H1 (cell line): Measurements from ENCODE around the gene TXLNB. TPM values are rescaled to one million over a fixed set of nuclear protein-coding genes. Genes with fewer than 3 reads are reported as not detected.

ENCODE experiments used
- CTCF ChIA-PET: fragments of 300-600 bp; sonication (Branson Sonifier 250); formaldehyde crosslinking; loops from one replicate; lab custom pipeline; 2021; ENCODE audit not compliant: partially characterized antibody; lab: Charles Lee
- POLR2A ChIA-PET: fragments of 300-600 bp; sonication (Branson Sonifier 250); formaldehyde crosslinking; loops from one replicate; lab custom pipeline; 2021; ENCODE audit warnings: inconsistent platforms; ENCODE audit not compliant: partially characterized antibody; lab: Charles Lee
- DNase-seq, 2 experiments: peaks; one replicate each; pipeline versions ENCODE4 v3.0.0 to v3.0.0-alpha.2; 2010 to 2022; ENCODE audit warnings: low spot score in 2 of 2, low read depth in 1 of 2, mixed read lengths in 1 of 2
- FAIRE-seq: peaks from 2 replicates; lab custom pipeline; 2011; peaks lifted over from hg19 to GRCh38; lab: Jason Lieb, UNC
- H2AFZ ChIP-seq: 2 replicates; pipeline ENCODE4 v1.8.1; 2012; ENCODE audit warnings: low read length, inconsistent platforms
- H2AK5ac ChIP-seq: 2 replicates; pipeline ENCODE4 v1.6.1; 2013; ENCODE audit warnings: low read depth, low read length
- H2BK120ac ChIP-seq: replicated peaks from 2 replicates; pipeline ENCODE3; 2013; ENCODE audit warnings: low read depth, low read length, inconsistent platforms
- H2BK12ac ChIP-seq: 2 replicates; pipeline ENCODE4 v1.6.1; 2013; ENCODE audit warnings: low read depth, low read length
- H2BK15ac ChIP-seq: 2 replicates; pipeline ENCODE4 v1.6.1; 2013; ENCODE audit warnings: low read length
- H2BK20ac ChIP-seq: 2 replicates; pipeline ENCODE4 v1.6.1; 2013; ENCODE audit warnings: low read length
- H2BK5ac ChIP-seq: 2 replicates; pipeline ENCODE4 v1.6.1; 2013; ENCODE audit warnings: low read depth, low read length
- H3K14ac ChIP-seq: 2 replicates; pipeline ENCODE4 v1.6.1; 2013; ENCODE audit warnings: inconsistent platforms; ENCODE audit not compliant: insufficient read length
- H3K18ac ChIP-seq: 2 replicates; pipeline ENCODE4 v1.6.1; 2013; ENCODE audit warnings: low read length; ENCODE audit errors: extremely low read depth
- H3K23ac ChIP-seq: 2 replicates; pipeline ENCODE4 v1.6.1; 2013; ENCODE audit warnings: inconsistent platforms; ENCODE audit not compliant: insufficient read length
- H3K23me2 ChIP-seq: 2 replicates; pipeline ENCODE4 v1.6.1; 2013; ENCODE audit warnings: low read depth, low read length
- H3K27ac ChIP-seq: 2 replicates; pipeline ENCODE4 v1.6.1; 2011; ENCODE audit warnings: low read depth, low read length, inconsistent platforms
- H3K27me3 ChIP-seq, 4 experiments: replicated peaks in 1 of 4; 1 replicate in 1 of 4; 2 replicates in 3 of 4; pipeline versions ENCODE4 v1.6.1 to v1.8.1; 2011 to 2013; ENCODE audit warnings: low read length in 3 of 4, mild to moderate bottlenecking in 3 of 4, inconsistent platforms in 2 of 4, mixed read lengths in 2 of 4, moderate library complexity in 1 of 4; ENCODE audit not compliant: control insufficient read depth in 3 of 4, insufficient read depth in 3 of 4; ENCODE audit errors: extremely low read depth in 1 of 4
- H3K36me3 ChIP-seq, 4 experiments: 2 replicates each; pipeline versions ENCODE4 v1.6.1 to v1.8.1; 2011 to 2013; ENCODE audit warnings: mild to moderate bottlenecking in 4 of 4, low read length in 3 of 4, moderate library complexity in 2 of 4, control low read depth in 1 of 4, inconsistent platforms in 1 of 4; ENCODE audit not compliant: insufficient read depth in 4 of 4, control insufficient read depth in 2 of 4
- H3K4ac ChIP-seq: replicated peaks from 2 replicates; pipeline ENCODE3; 2013; ENCODE audit warnings: low read length, low read depth, mixed read lengths, inconsistent platforms; ENCODE audit not compliant: insufficient read length
- H3K4me1 ChIP-seq, 4 experiments: replicated peaks in 1 of 4; 1 replicate in 1 of 4; 2 replicates in 3 of 4; pipeline versions ENCODE4 v1.6.1 to v1.8.1; 2011 to 2013; ENCODE audit warnings: low read length in 3 of 4, inconsistent platforms in 2 of 4, mixed read lengths in 1 of 4; ENCODE audit not compliant: insufficient read depth in 4 of 4, control insufficient read depth in 3 of 4
- H3K4me2 ChIP-seq, 2 experiments: 2 replicates each; pipeline versions ENCODE4 v1.6.1 to v1.8.1; 2011 to 2013; ENCODE audit warnings: low read depth in 2 of 2, low read length in 2 of 2, control low read depth in 1 of 2, inconsistent platforms in 1 of 2, mild to moderate bottlenecking in 1 of 2; ENCODE audit not compliant: insufficient read depth in 1 of 2
- H3K4me3 ChIP-seq, 4 experiments: fragments of 200-600, 300-600 bp in 1 of 4; sonication (generic), shearing (Covaris generic), sonication (Bioruptor Twin) in 1 of 4; 2 replicates each; pipeline versions ENCODE4 v1.5.1 to v1.8.1; 2011 to 2016; ENCODE audit warnings: low read length in 4 of 4, low read depth in 3 of 4, control low read depth in 2 of 4, inconsistent platforms in 2 of 4, mild to moderate bottlenecking in 2 of 4, mixed read lengths in 1 of 4, moderate library complexity in 1 of 4; ENCODE audit not compliant: insufficient read depth in 2 of 4; ENCODE audit errors: extremely low read depth in 1 of 4
- H3K56ac ChIP-seq: replicated peaks from 2 replicates; pipeline ENCODE3; 2013; ENCODE audit warnings: low read depth, mild to moderate bottlenecking, mixed read lengths, low read length, inconsistent platforms; ENCODE audit not compliant: insufficient read length
- H3K79me1 ChIP-seq: 2 replicates; pipeline ENCODE4 v1.6.1; 2013; ENCODE audit warnings: low read depth, low read length, control low read depth
- H3K79me2 ChIP-seq, 2 experiments: 2 replicates each; pipeline versions ENCODE4 v1.6.1 to v1.8.1; 2012 to 2013; ENCODE audit warnings: low read length in 2 of 2, mild to moderate bottlenecking in 2 of 2, inconsistent platforms in 1 of 2; ENCODE audit not compliant: insufficient read depth in 2 of 2, control insufficient read depth in 1 of 2
- H3K9ac ChIP-seq, 4 experiments: replicated peaks in 1 of 4; 1 replicate in 1 of 4; 2 replicates in 3 of 4; pipeline versions ENCODE4 v1.6.1 to v1.8.1; 2011 to 2013; ENCODE audit warnings: low read depth in 3 of 4, low read length in 3 of 4, control low read depth in 2 of 4, mild to moderate bottlenecking in 2 of 4, moderate library complexity in 2 of 4, inconsistent platforms in 1 of 4; ENCODE audit errors: extremely low read depth in 1 of 4
- H3K9me3 ChIP-seq, 2 experiments: 2 replicates each; pipeline versions ENCODE4 v1.6.1 to v1.8.1; 2012 to 2013; ENCODE audit warnings: mild to moderate bottlenecking in 2 of 2, moderate library complexity in 2 of 2, control low read depth in 1 of 2, inconsistent platforms in 1 of 2, low read depth in 1 of 2, low read length in 1 of 2, mixed read lengths in 1 of 2; ENCODE audit not compliant: insufficient read depth in 2 of 2
- H4K20me1 ChIP-seq, 2 experiments: replicated peaks in 1 of 2; 2 replicates each; pipeline versions ENCODE3 to v1.8.1; 2011 to 2013; ENCODE audit warnings: inconsistent platforms in 2 of 2, low read length in 2 of 2, mild to moderate bottlenecking in 1 of 2; ENCODE audit not compliant: insufficient read depth in 2 of 2, control insufficient read depth in 1 of 2
- H4K5ac ChIP-seq: 2 replicates; pipeline ENCODE4 v1.6.1; 2013; ENCODE audit warnings: low read length, low read depth, mixed read lengths, inconsistent platforms; ENCODE audit not compliant: insufficient read length
- H4K8ac ChIP-seq: 2 replicates; pipeline ENCODE4 v1.8.0; 2013; ENCODE audit warnings: mild to moderate bottlenecking, moderate library complexity, low read length, inconsistent platforms; ENCODE audit not compliant: insufficient read depth; ENCODE audit errors: extremely low read depth
- H4K91ac ChIP-seq: replicated peaks from 2 replicates; pipeline ENCODE3; 2013; ENCODE audit warnings: low read length, mixed read lengths, inconsistent platforms; ENCODE audit not compliant: insufficient read length
- BCL11A ChIP-seq, 2 experiments: IDR thresholded peaks; one replicate each; pipeline ENCODE4 v1.6.1; 2011; ENCODE audit warnings: low read depth in 2 of 2, low read length in 2 of 2, mild to moderate bottlenecking in 2 of 2
- FOSL1 ChIP-seq: IDR thresholded peaks from 2 replicates; pipeline ENCODE4 v1.6.1; 2011; ENCODE audit warnings: mild to moderate bottlenecking, low read depth, low read length, moderate library complexity; ENCODE audit not compliant: insufficient read depth
- WGBS, 2 experiments: shearing (Covaris generic) in 1 of 2; methylation state at CpG; one replicate each; pipeline versions ENCODE4 v1.1.6 to v1.1.7; 2013 to 2015; ENCODE audit warnings: low lambda C conversion rate in 2 of 2, mixed read lengths in 2 of 2, inconsistent platforms in 1 of 2, low coverage in 1 of 2, missing lambda C conversion rate in 1 of 2; ENCODE audit not compliant: insufficient replicate concordance in 2 of 2, insufficient coverage in 1 of 2, insufficient read length in 1 of 2; ENCODE audit errors: extremely low coverage in 1 of 2, missing lambda C conversion rate in 1 of 2; 5-methylcytosine and 5-hydroxymethylcytosine counted together
- polyA plus RNA-seq, 7 experiments: library from polyadenylated mRNA; depleted of rRNA in 3 of 7; stranded (reverse) in 5 of 7; unstranded in 2 of 7; fragments of >200 nt in 5 of 7; fragments of 200-250 nt in 2 of 7; gene quantifications; 1 replicate in 5 of 7; 2 replicates in 1 of 7; 4 replicates in 1 of 7; pipeline versions ENCODE4 v1.2.1 to v1.2.3, GENCODE V29; 2011 to 2013; ENCODE audit warnings: missing spikeins in 2 of 7, mixed read lengths in 2 of 7
- total RNA-seq: library from RNA; stranded (reverse); fragmentation: NEBNext Ultra II Directional; extraction: Animal tissue kit (Norgen Biotek cat#: 25700); gene quantifications from 2 replicates; pipeline ENCODE4 v1.2.1, GENCODE V29; 2021

Gene TXLNB
- total and polyA plus RNA-seq, 2 of the 8 experiments (the other 6 are each of a cell fraction or from before 2014, with no cell fraction given): 0.05 to 0.17 TPM

- no peaks in the 10 kb centered on the region for H4K20me1 ChIP-seq
- no peak overlapping the region for H2BK15ac ChIP-seq
- no peak overlapping the region for H3K9ac ChIP-seq
- H3K4me3 ChIP-seq: no peak overlapping the region
- no peak overlapping the region for H2BK120ac ChIP-seq
- no peak overlapping the region for H2AK5ac ChIP-seq
- TF ChIP-seq FOSL1 (no peak), BCL11A (IDR thresholded peaks at IDR 0.05; ENCODE audit: low read depth in 2 of 2, low read length in 2 of 2) (no peak)
- H3K4me2 ChIP-seq: no peak overlapping the region
- H2BK20ac ChIP-seq: no peak overlapping the region
- H4K8ac ChIP-seq: no peak overlapping the region
- FAIRE-seq (no peak), DNase-seq (no peak)
- no peak overlapping the region for H3K14ac ChIP-seq
- no peak overlapping the region for H2BK5ac ChIP-seq
- WGBS, 2 experiments: 89% methylated on average over 1 of the region's 1 CpG; no CpG with 5 or more reads in 1 of the 2 experiments
- H3K27ac ChIP-seq: no peak overlapping the region
- H3K23me2 ChIP-seq: no peaks in the 10 kb centered on the region
- no peak overlapping the region for H2BK12ac ChIP-seq
- H3K36me3 ChIP-seq: no peaks in the 10 kb centered on the region
- ChIA-PET CTCF (no interaction called here), POLR2A (no interaction called here)
- H3K56ac ChIP-seq: no peak overlapping the region
- no peak overlapping the region for H3K23ac ChIP-seq
- H3K79me1 ChIP-seq: no peaks in the 10 kb centered on the region
- no peak overlapping the region for H2AFZ ChIP-seq
- no peaks in the 10 kb centered on the region for H3K79me2 ChIP-seq
- H3K4ac ChIP-seq: no peak overlapping the region
- H4K5ac ChIP-seq: no peak overlapping the region
- H4K91ac ChIP-seq: no peak overlapping the region
- H3K18ac ChIP-seq: no peak overlapping the region
- H3K4me1 ChIP-seq: no peaks in the 10 kb centered on the region
- H3K27me3 ChIP-seq: no peaks in the 10 kb centered on the region
- no peaks in the 10 kb centered on the region for H3K9me3 ChIP-seq
Measured at GRCh38 chr6:139277587-139277986, 14.2 kb downstream of the TXLNB start.
